Progenitor cell of endocrine pancreas (in vitro differentiated cells): ENCODE measurements around the gene PECR. TPM values are rescaled to one million over a fixed set of nuclear protein-coding genes. Genes with fewer than 3 reads are reported as not detected.

Experiments
- DNase-seq: peaks from one replicate; pipeline ENCODE4 v3.0.0; 2021; ENCODE audit warnings: low spot score; ENCODE audit not compliant: unreplicated experiment
- H3K27ac Mint-ChIP-seq: 2 replicates; pipeline ENCODE4 v1.8.0; 2021; ENCODE audit warnings: mild to moderate bottlenecking, moderate library complexity, mixed read lengths
- H3K27me3 Mint-ChIP-seq: 2 replicates; pipeline ENCODE4 v1.8.0; 2021; ENCODE audit warnings: mixed read lengths
- H3K36me3 Mint-ChIP-seq: 2 replicates; pipeline ENCODE4 v1.8.0; 2022; ENCODE audit warnings: mixed read lengths; ENCODE audit not compliant: insufficient read depth
- H3K4me1 Mint-ChIP-seq: 2 replicates; pipeline ENCODE4 v1.8.0; 2021; ENCODE audit warnings: low read depth, mixed read lengths
- H3K4me3 Mint-ChIP-seq: 2 replicates; pipeline ENCODE4 v1.8.0; 2021; ENCODE audit warnings: low read depth, mild to moderate bottlenecking, moderate library complexity, mixed read lengths
- H3K9me3 Mint-ChIP-seq: 2 replicates; pipeline ENCODE4 v1.8.0; 2021; ENCODE audit warnings: low read depth, mixed read lengths
- CTCF ChIP-seq: fragments of 200-600 bp; sonication (generic); IDR thresholded peaks from one replicate; pipeline ENCODE4 v1.5.0; 2021; ENCODE audit warnings: antibody characterized with exemption, mild to moderate bottlenecking; ENCODE audit not compliant: unreplicated experiment
- total RNA-seq: library from RNA; stranded (reverse); gene quantifications from 2 replicates; pipeline ENCODE4 v1.2.1, GENCODE V29; 2021

The PECR gene
- total RNA-seq, 1 donor from 2014 or later = 14.2 TPM

GRCh38 chr2:216071111-216071851, 10.3 kb downstream of the PECR start:
- DNase-seq = no peak
- H3K4me1 Mint-ChIP-seq = peaks cover 9% of the 10 kb centered on the region
- peaks cover 1% of the 10 kb centered on the region for H3K36me3 Mint-ChIP-seq
- H3K9me3 Mint-ChIP-seq = no peaks in the 10 kb centered on the region
- peak overlapping the region; percentile 27 for H3K27ac Mint-ChIP-seq
- H3K4me3 Mint-ChIP-seq = no peak overlapping the region
- H3K27me3 Mint-ChIP-seq = no peaks in the 10 kb centered on the region
- TF ChIP-seq CTCF = no peak

GRCh38 chr2:216070195-216070594, 11.4 kb downstream of the PECR start:
- Mint-ChIP-seq H3K4me3 (no peak overlapping the region), H3K27ac (no peak overlapping the region), H3K9me3 (no peaks in the 10 kb centered on the region), H3K4me1 (peaks cover 8% of the 10 kb centered on the region), H3K36me3 (peaks cover 1% of the 10 kb centered on the region), H3K27me3 (no peaks in the 10 kb centered on the region)
- DNase-seq = no peak
- no peak for TF ChIP-seq CTCF

DNA sequence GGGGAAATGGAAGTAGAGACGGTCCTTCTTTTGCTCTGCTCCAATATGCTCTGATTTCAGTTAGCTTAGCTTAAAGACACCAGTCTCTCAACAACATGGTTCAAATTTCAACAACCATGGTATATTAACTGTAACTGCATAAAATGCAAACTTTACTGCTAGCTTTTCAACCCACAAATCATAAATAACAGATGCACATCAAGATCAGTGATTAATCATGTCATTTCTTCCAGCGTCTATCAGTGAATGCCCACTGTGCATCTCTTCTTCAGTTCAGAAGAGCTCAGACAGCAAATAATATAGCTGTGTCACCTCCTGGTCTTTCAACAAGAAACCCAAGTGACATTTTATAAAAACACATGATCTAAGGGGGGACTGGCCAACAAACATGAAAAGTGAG, 12.6 kb downstream of the PECR start:
- H3K4me3 Mint-ChIP-seq = no peak overlapping the region
- no peak for TF ChIP-seq CTCF
- H3K27ac Mint-ChIP-seq = no peak overlapping the region
- no peak for DNase-seq
- peaks cover 1% of the 10 kb centered on the region for H3K36me3 Mint-ChIP-seq
- peaks cover 8% of the 10 kb centered on the region for H3K4me1 Mint-ChIP-seq
- no peaks in the 10 kb centered on the region for H3K27me3 Mint-ChIP-seq
- H3K9me3 Mint-ChIP-seq = no peaks in the 10 kb centered on the region

DNA sequence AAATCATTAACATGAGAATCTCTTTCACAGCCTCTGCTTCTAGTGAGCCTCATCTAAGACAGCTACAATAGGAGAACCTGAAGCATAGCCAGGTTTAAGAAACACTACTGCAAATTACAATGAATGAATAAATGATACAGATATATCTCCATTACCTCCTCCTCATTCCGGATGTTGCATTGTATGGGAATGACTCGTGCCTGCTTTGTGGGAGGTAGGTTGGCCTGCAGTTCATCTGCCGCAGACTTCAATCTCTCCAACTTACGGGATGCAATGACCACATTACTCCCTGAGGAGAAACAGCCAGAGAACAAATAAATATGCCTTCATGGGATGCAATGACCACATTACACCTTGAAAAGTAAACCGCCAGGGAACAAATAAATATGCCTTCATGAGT, 15.4 kb downstream of the PECR start:
- Mint-ChIP-seq H3K9me3 (no peaks in the 10 kb centered on the region), H3K36me3 (peaks cover 3% of the 10 kb centered on the region), H3K4me3 (no peak overlapping the region), H3K4me1 (peaks cover 3% of the 10 kb centered on the region), H3K27ac (no peak overlapping the region), H3K27me3 (no peaks in the 10 kb centered on the region)
- DNase-seq = no peak
- no peak for TF ChIP-seq CTCF

GRCh38 chr2:216064665-216065064, 16.9 kb downstream of the PECR start:
- peaks cover 3% of the 10 kb centered on the region for H3K36me3 Mint-ChIP-seq
- no peak for DNase-seq
- H3K4me1 Mint-ChIP-seq = no peaks in the 10 kb centered on the region
- no peak overlapping the region for H3K27ac Mint-ChIP-seq
- TF ChIP-seq CTCF = no peak
- H3K27me3 Mint-ChIP-seq = no peaks in the 10 kb centered on the region
- H3K9me3 Mint-ChIP-seq = no peaks in the 10 kb centered on the region
- H3K4me3 Mint-ChIP-seq = no peak overlapping the region
